Spleen (tissue), 11 donors: ENCODE results near the gene CDYL2. TPM values are rescaled to one million over a fixed set of nuclear protein-coding genes. Genes with fewer than 3 reads are reported as not detected.

Source experiments
- DNase-seq: peaks from one replicate; pipeline ENCODE4 v3.0.0-alpha.2; 2020
- H3K27ac ChIP-seq, 8 donors: fragments of 200-600 bp; sonication (generic) in 7 of 8; 1 replicate in 4 of 8; 2 replicates in 4 of 8; pipeline versions ENCODE4 v1.5.0 to v1.8.0; 2016 to 2021; ENCODE audit warnings: inconsistent platforms in 4 of 8, mild to moderate bottlenecking in 4 of 8, moderate library complexity in 1 of 8
- H3K27me3 ChIP-seq, 7 donors: fragments of 200-600 bp; sonication (generic) in 6 of 7; replicated peaks in 1 of 7; 1 replicate in 4 of 7; 2 replicates in 3 of 7; pipeline versions ENCODE4 v1.5.0 to v1.8.0; 2016 to 2021; ENCODE audit warnings: inconsistent platforms in 3 of 7, mild to moderate bottlenecking in 1 of 7
- H3K36me3 ChIP-seq, 6 donors: fragments of 200-600 bp; sonication (generic) in 5 of 6; 1 replicate in 4 of 6; 2 replicates in 2 of 6; pipeline versions ENCODE4 v1.5.0 to v1.8.0; 2016 to 2021; ENCODE audit warnings: inconsistent platforms in 2 of 6
- H3K4me1 ChIP-seq, 6 donors: fragments of 200-600 bp; sonication (generic) in 5 of 6; 1 replicate in 3 of 6; 2 replicates in 3 of 6; pipeline versions ENCODE4 v1.5.0 to v1.8.0; 2016 to 2021; ENCODE audit warnings: inconsistent platforms in 3 of 6
- H3K4me3 ChIP-seq, 8 donors: fragments of 200-600 bp; sonication (generic) in 7 of 8; 1 replicate in 4 of 8; 2 replicates in 4 of 8; pipeline versions ENCODE4 v1.5.0 to v1.8.0; 2016 to 2021; ENCODE audit warnings: inconsistent platforms in 4 of 8, mild to moderate bottlenecking in 4 of 8, moderate library complexity in 2 of 8
- H3K9me3 ChIP-seq, 8 donors: fragments of 200-600 bp; sonication (generic) in 7 of 8; 1 replicate in 4 of 8; 2 replicates in 4 of 8; pipeline versions ENCODE4 v1.5.0 to v1.8.0; 2016 to 2021; ENCODE audit warnings: inconsistent platforms in 4 of 8
- CTCF ChIP-seq, 11 experiments: fragments of 200-600 bp in 7 of 11; fragments of 450-650 bp in 4 of 11; sonication (generic) in 4 of 11; IDR thresholded peaks in 8 of 11; conservative IDR thresholded peaks in 3 of 11; 1 replicate in 7 of 11; 2 replicates in 4 of 11; pipeline versions ENCODE4 v1.4.0 to v1.8.0; 2016 to 2021; ENCODE audit warnings: antibody characterized with exemption in 11 of 11, inconsistent platforms in 4 of 11, mild to moderate bottlenecking in 1 of 11
- POLR2A ChIP-seq, 3 donors: fragments of 450-650 bp; IDR thresholded peaks; one replicate each; pipeline ENCODE4 v1.5.1; 2017; ENCODE audit warnings: antibody characterized with exemption in 3 of 3, mild to moderate bottlenecking in 1 of 3
- POLR2AphosphoS5 ChIP-seq, 3 donors: sonication (generic); formaldehyde crosslinking; IDR thresholded peaks; one replicate each; pipeline ENCODE4 v1.5.1; 2017; ENCODE audit warnings: antibody characterized with exemption in 3 of 3
- WGBS, 5 donors: extraction: QIAGEN DNeasy Blood & Tissue Kit in 3 of 5; methylation state at CpG; one replicate each; pipeline versions ENCODE4 v1.1.5 to v1.1.7; 2013 to 2018; 5-methylcytosine and 5-hydroxymethylcytosine counted together
- intact Hi-C: fragments of 100-400 bp; cut with DNase I; formaldehyde crosslinking; loops from one replicate; pipeline ENCODE4 v1.15.0; 2023; ENCODE audit warnings: low total_unique reads
- polyA plus RNA-seq, 3 donors: library from polyadenylated mRNA; stranded (reverse); fragments of 200-250 nt; gene quantifications; one replicate each; pipeline ENCODE4 v1.2.1, GENCODE V29; 2013
- total RNA-seq, 7 donors: library from RNA; depleted of rRNA in 3 of 7; stranded (reverse); fragments of >200 nt in 3 of 7; fragmentation: NEBNext Ultra II Directional in 4 of 7; extraction: Animal tissue kit (Norgen Biotek cat#: 25700) in 4 of 7; gene quantifications; one replicate each; pipeline versions ENCODE4 v1.1.0 to v1.2.1, GENCODE V29; 2016 to 2021
- donor health status: healthy with polysubstance abuse.
- donor health status: DM: no; HTN: no; CAD: no; lungs with moderate emphysema.
- donor health status: DM: no; HTN: no; CAD: no.
- donor health status: Bipolar disorder and iron deficiency.
- donor health status: healthy.
- donor health status: DM: no; HTN: no; CAD: no.
- donor health status: DM: yes; HTN: yes; CAD: no.

Gene CDYL2
- total and polyA plus RNA-seq, 10 donors: 1.4 to 28.3 (median 12.5) TPM

- Histone ChIP-seq H3K9me3 (peaks cover 0 to 27% (median 16%) of the 10 kb centered on the region in 8 donors), H3K27ac (no peak overlapping the region), H3K36me3 (no peaks in the 10 kb centered on the region), H3K4me1 (peaks cover 0 to 26% (median 9%) of the 10 kb centered on the region in 6 donors), H3K27me3 (no peaks in the 10 kb centered on the region), H3K4me3 (no peak overlapping the region)
- DNase-seq: no peak
- TF ChIP-seq POLR2A (IDR thresholded peaks at IDR 0.05) (no peak), POLR2AphosphoS5 (IDR thresholded peaks at IDR 0.05) (no peak), CTCF (IDR thresholded peaks at IDR 0.05 in 8 of 11, conservative IDR thresholded peaks at IDR 0.05 in 3 of 11) (no peak)
- WGBS, 5 donors: 88 to 100% (median 95%) methylated on average over 2 to 4 of the region's 4 CpGs
- intact Hi-C loops: no loop called here
Observed at GRCh38 chr16:80723091-80723490, 81.3 kb downstream of the CDYL2 start.

- intact Hi-C loops: no loop called here
Observed at GRCh38 chr16:80720804-80721371, 83.5 kb downstream of the CDYL2 start.

GRCh38 chr16:80719573-80719972 is 84.8 kb downstream of the CDYL2 start:
- DNase-seq: no peak
- H3K27me3 ChIP-seq: no peaks in the 10 kb centered on the region
- 5 to 40% (median 28%) methylated on average over 2 of the region's 2 CpGs for WGBS, 5 donors
- H3K4me1 ChIP-seq: peaks cover 0 to 26% (median 9%) of the 10 kb centered on the region in 6 donors
- no peak overlapping the region for H3K4me3 ChIP-seq
- H3K9me3 ChIP-seq: peaks cover 0 to 24% (median 16%) of the 10 kb centered on the region in 8 donors
- H3K27ac ChIP-seq: peak overlapping the region in 2 of 8 donors; percentile 17 to 34
- H3K36me3 ChIP-seq: no peaks in the 10 kb centered on the region
- intact Hi-C loops: no loop called here
- TF ChIP-seq POLR2A (IDR thresholded peaks at IDR 0.05): no peak
- no peak for TF ChIP-seq CTCF (IDR thresholded peaks at IDR 0.05 in 8 of 11, conservative IDR thresholded peaks at IDR 0.05 in 3 of 11)
- no peak for TF ChIP-seq POLR2AphosphoS5 (IDR thresholded peaks at IDR 0.05)

More at GRCh38 chr16:80720804-80721371, 83.5 kb downstream of the CDYL2 start:
- no peak for DNase-seq
- H3K27ac ChIP-seq: peak overlapping the region in 2 of 8 donors; percentile 24 to 34
- no peak overlapping the region for H3K4me3 ChIP-seq
- peaks cover 0 to 26% (median 9%) of the 10 kb centered on the region in 6 donors for H3K4me1 ChIP-seq
- H3K9me3 ChIP-seq: peaks cover 0 to 27% (median 16%) of the 10 kb centered on the region in 8 donors
- TF ChIP-seq CTCF (IDR thresholded peaks at IDR 0.05 in 8 of 11, conservative IDR thresholded peaks at IDR 0.05 in 3 of 11): no peak
- no peak for TF ChIP-seq POLR2A (IDR thresholded peaks at IDR 0.05)
- no peak for TF ChIP-seq POLR2AphosphoS5 (IDR thresholded peaks at IDR 0.05)
- H3K36me3 ChIP-seq: no peaks in the 10 kb centered on the region
- WGBS, 5 donors: 63 to 76% (median 68%) methylated on average over 5 of the region's 5 CpGs
- H3K27me3 ChIP-seq: no peaks in the 10 kb centered on the region

GRCh38 chr16:80718480-80719220 is 85.7 kb downstream of the CDYL2 start:
- WGBS, 5 donors: 72 to 90% (median 85%) methylated on average over 10 of the region's 10 CpGs
- TF ChIP-seq CTCF (IDR thresholded peaks at IDR 0.05 in 8 of 11, conservative IDR thresholded peaks at IDR 0.05 in 3 of 11): no peak
- TF ChIP-seq POLR2AphosphoS5 (IDR thresholded peaks at IDR 0.05): no peak
- no peak for TF ChIP-seq POLR2A (IDR thresholded peaks at IDR 0.05)
- H3K36me3 ChIP-seq: peaks cover 0 to 2% (median 0%) of the 10 kb centered on the region in 6 donors
- H3K9me3 ChIP-seq: peaks cover 0 to 20% (median 16%) of the 10 kb centered on the region in 8 donors
- no peak for DNase-seq
- H3K4me3 ChIP-seq: no peak overlapping the region
- H3K4me1 ChIP-seq: peaks cover 0 to 26% (median 9%) of the 10 kb centered on the region in 6 donors
- no peaks in the 10 kb centered on the region for H3K27me3 ChIP-seq
- H3K27ac ChIP-seq: no peak overlapping the region
- intact Hi-C loops: no loop called here
